ENCODE measurements around the gene FOXK1.

DNA sequence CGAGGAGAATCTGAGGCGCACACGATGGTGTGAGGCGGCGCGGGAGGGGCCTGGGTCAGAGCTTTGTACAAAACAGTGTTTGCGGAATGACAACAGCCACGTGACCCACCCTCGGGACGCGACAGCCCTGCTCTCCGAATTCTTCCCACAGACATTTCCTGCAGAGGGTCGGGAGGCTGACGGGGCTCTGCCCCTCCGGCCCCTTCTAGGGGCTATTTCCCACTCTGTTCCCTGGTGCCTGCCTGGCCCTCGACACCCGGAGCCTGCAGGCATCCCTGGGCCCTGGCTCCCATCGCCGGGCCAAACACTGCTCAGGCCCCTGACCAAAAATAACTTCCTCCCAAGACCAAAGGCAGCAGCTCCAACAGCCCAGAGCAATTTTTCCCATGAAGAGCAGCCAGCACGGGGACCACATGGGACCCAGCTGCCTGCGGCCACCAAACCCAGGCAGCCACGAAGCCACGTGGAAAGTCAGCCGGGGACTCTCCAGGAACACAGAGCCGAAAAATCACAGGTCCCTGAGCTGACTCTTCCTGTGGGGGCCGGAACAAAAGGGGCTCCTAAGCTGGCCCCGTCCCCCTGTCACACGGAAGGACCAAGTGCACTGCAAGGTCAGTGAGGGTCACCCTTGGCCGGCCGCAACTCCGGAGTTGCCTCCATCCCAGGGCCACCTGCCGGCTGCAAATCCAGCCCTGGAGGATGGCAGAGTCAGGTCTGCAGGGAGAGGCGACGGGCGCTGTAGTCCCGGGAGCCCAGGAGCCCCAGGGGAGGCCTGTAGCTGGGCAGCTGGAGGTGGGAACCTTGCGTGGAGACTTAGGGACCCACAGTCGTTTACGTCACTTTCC is 137.7 kb downstream of the FOXK1 start:
- TF ChIP-seq TAF1 (IDR thresholded peaks at IDR 0.05; ENCODE audit: borderline replicate concordance, low read depth, low read length), result no peak
- TF ChIP-seq POLR2AphosphoS5 (IDR thresholded peaks at IDR 0.05; ENCODE audit: low read depth, low read length), result no peak
- no peak for TF ChIP-seq POLR2A (IDR thresholded peaks at IDR 0.05; ENCODE audit: low read depth, low read length)
